LNCaP clone FGC (cell line): Measurements from ENCODE around the gene KCNJ11.

Source experiments
- DNase-seq: peaks from one replicate; pipeline ENCODE4 v3.0.0-alpha.2; 2011; ENCODE audit warnings: low read depth
- H3K4me3 ChIP-seq: 2 replicates; pipeline ENCODE4 v1.5.1; 2011; ENCODE audit warnings: mild to moderate bottlenecking, low read depth, low read length, control low read depth
- TF ChIP-seq, protein P1 (sequence below): IDR thresholded peaks from 2 replicates; pipeline ENCODE4 v1.5.1; 2012; ENCODE audit warnings: mild to moderate bottlenecking; ENCODE audit not compliant: control insufficient read depth, insufficient read depth; ENCODE audit errors: extremely low read depth

The KCNJ11 gene

GRCh38 chr11:17343257-17343656, 45.2 kb downstream of the KCNJ11 start:
- H3K4me3 ChIP-seq = no peak overlapping the region
- TF ChIP-seq, protein P1, sequence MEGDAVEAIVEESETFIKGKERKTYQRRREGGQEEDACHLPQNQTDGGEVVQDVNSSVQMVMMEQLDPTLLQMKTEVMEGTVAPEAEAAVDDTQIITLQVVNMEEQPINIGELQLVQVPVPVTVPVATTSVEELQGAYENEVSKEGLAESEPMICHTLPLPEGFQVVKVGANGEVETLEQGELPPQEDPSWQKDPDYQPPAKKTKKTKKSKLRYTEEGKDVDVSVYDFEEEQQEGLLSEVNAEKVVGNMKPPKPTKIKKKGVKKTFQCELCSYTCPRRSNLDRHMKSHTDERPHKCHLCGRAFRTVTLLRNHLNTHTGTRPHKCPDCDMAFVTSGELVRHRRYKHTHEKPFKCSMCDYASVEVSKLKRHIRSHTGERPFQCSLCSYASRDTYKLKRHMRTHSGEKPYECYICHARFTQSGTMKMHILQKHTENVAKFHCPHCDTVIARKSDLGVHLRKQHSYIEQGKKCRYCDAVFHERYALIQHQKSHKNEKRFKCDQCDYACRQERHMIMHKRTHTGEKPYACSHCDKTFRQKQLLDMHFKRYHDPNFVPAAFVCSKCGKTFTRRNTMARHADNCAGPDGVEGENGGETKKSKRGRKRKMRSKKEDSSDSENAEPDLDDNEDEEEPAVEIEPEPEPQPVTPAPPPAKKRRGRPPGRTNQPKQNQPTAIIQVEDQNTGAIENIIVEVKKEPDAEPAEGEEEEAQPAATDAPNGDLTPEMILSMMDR = no peak
- DNase-seq = no peak
